ENCODE results near the gene MEI1. TPM values are rescaled to one million over a fixed set of nuclear protein-coding genes. Genes with fewer than 3 reads are reported as not detected.
"Not testable (repeated sequence)": the region's sequence is repeated elsewhere in the genome, so short reads cannot be mapped to it uniquely, and the experiment has no call there.

The MEI1 gene
- total RNA-seq, 5 donors from 2014 or later (not counting 1 experiment from before 2014, with no cell fraction given), result 52.7 to 89.2 (median 72.9) TPM

- Mint-ChIP-seq H3K27ac (no peak overlapping the region), H3K9me3 (no peaks in the 10 kb centered on the region), H3K27me3 (no peaks in the 10 kb centered on the region), H3K4me3 (no peak overlapping the region), H3K36me3 (peaks cover 45% of the 10 kb centered on the region), H3K4me1 (no peaks in the 10 kb centered on the region)
- no peak overlapping the region for H3K4me3 ChIP-seq (ENCODE audit: control insufficient read depth in 1 of 2, extremely low read depth in 1 of 2, low read length in 1 of 2)
- H3K36me3 ChIP-seq (ENCODE audit: control insufficient read depth in 2 of 2, extremely low read depth in 1 of 2, insufficient read depth in 1 of 2, low read length in 1 of 2), result peaks cover 28 to 93% of the 10 kb centered on the region in 2 donors
- POLR2A ChIA-PET, result no interaction called here
- CTCF ChIA-PET, result interaction anchor here in 1 of 2 donors (0.5 kb wide), 1 partner anchor 17 kb away, joined by 4 read pairs; no protein-coding TSS in a partner anchor
- no peak for DNase-seq
- no peaks in the 10 kb centered on the region for H3K27me3 ChIP-seq (replicated peaks in 1 of 2; ENCODE audit: control insufficient read depth in 2 of 2, extremely low read depth in 1 of 2, insufficient read depth in 2 of 2, low read length in 1 of 2)
- H3K9me3 ChIP-seq, result no peaks in the 10 kb centered on the region
- H3K27ac ChIP-seq (ENCODE audit: low read length), result no peak overlapping the region
- no peak for ATAC-seq (replicated peaks in 1 of 4)
- no peaks in the 10 kb centered on the region for H3K4me1 ChIP-seq (ENCODE audit: control insufficient read depth in 1 of 2, extremely low read depth in 1 of 2, insufficient read depth in 2 of 2, low read length in 2 of 2)
- WGBS (ENCODE audit: insufficient coverage), result no CpG with 5 or more reads among the region's 17 CpGs
Observed at GRCh38 chr22:41658869-41659268, 40.4 kb upstream of the MEI1 start.

- no peak overlapping the region for H3K4me3 Mint-ChIP-seq
- ATAC-seq (replicated peaks in 1 of 4) (no peak), DNase-seq (no peak)
- POLR2A ChIA-PET, result interaction anchor here in 1 of 2 donors (0.6 to 1.0 kb wide), 3 partner anchors 8 to 278 kb away, joined by 3 to 4 read pairs (median 3); partner anchors contain the start of gene TEF
- Histone ChIP-seq H3K36me3 (ENCODE audit: control insufficient read depth in 2 of 2, extremely low read depth in 1 of 2, insufficient read depth in 1 of 2, low read length in 1 of 2) (peaks cover 28 to 93% of the 10 kb centered on the region in 2 donors), H3K27ac (ENCODE audit: low read length) (no peak overlapping the region), H3K9me3 (no peaks in the 10 kb centered on the region), H3K4me3 (ENCODE audit: control insufficient read depth in 1 of 2, extremely low read depth in 1 of 2, low read length in 1 of 2) (no peak overlapping the region), H3K4me1 (ENCODE audit: control insufficient read depth in 1 of 2, extremely low read depth in 1 of 2, insufficient read depth in 2 of 2, low read length in 2 of 2) (no peaks in the 10 kb centered on the region), H3K27me3 (replicated peaks in 1 of 2; ENCODE audit: control insufficient read depth in 2 of 2, extremely low read depth in 1 of 2, insufficient read depth in 2 of 2, low read length in 1 of 2) (no peaks in the 10 kb centered on the region)
- H3K27ac Mint-ChIP-seq, result peak overlapping the region in 1 of 2 donors; percentile 57
- CTCF ChIA-PET, result interaction anchor here (0.5 to 1.0 kb wide), 5 partner anchors 11 to 118 kb away, joined by 3 to 5 read pairs (median 4); no protein-coding TSS in a partner anchor
- H3K4me1 Mint-ChIP-seq, result no peaks in the 10 kb centered on the region
- H3K36me3 Mint-ChIP-seq, result peaks cover 43% of the 10 kb centered on the region
- H3K27me3 Mint-ChIP-seq, result no peaks in the 10 kb centered on the region
- no peaks in the 10 kb centered on the region for H3K9me3 Mint-ChIP-seq
- 100% methylated on average over 1 of the region's 1 CpG for WGBS (ENCODE audit: insufficient coverage)
Observed at GRCh38 chr22:41659941-41660340, 39.4 kb upstream of the MEI1 start.

- no peaks in the 10 kb centered on the region for H3K9me3 Mint-ChIP-seq
- POLR2A ChIA-PET, result interaction anchor here (0.6 to 1.2 kb wide), 5 partner anchors 9 to 279 kb away, joined by 3 to 11 read pairs (median 3); partner anchors contain the start of gene TEF (in 1 of the 2)
Observed at GRCh38 chr22:41660416-41660815, 38.9 kb upstream of the MEI1 start.

GRCh38 chr22:41661088-41661487 is 38.2 kb upstream of the MEI1 start:
- Mint-ChIP-seq H3K27me3 (no peaks in the 10 kb centered on the region), H3K4me3 (no peak overlapping the region), H3K4me1 (peaks cover 0 to 1% (median 0%) of the 10 kb centered on the region in 3 donors), H3K36me3 (peaks cover 40% of the 10 kb centered on the region), H3K9me3 (no peaks in the 10 kb centered on the region), H3K27ac (no peak overlapping the region)
- Histone ChIP-seq H3K9me3 (no peaks in the 10 kb centered on the region), H3K27ac (ENCODE audit: low read length) (no peak overlapping the region), H3K36me3 (ENCODE audit: control insufficient read depth in 2 of 2, extremely low read depth in 1 of 2, insufficient read depth in 1 of 2, low read length in 1 of 2) (peaks cover 28 to 89% of the 10 kb centered on the region in 2 donors), H3K4me3 (ENCODE audit: control insufficient read depth in 1 of 2, extremely low read depth in 1 of 2, low read length in 1 of 2) (no peak overlapping the region), H3K27me3 (replicated peaks in 1 of 2; ENCODE audit: control insufficient read depth in 2 of 2, extremely low read depth in 1 of 2, insufficient read depth in 2 of 2, low read length in 1 of 2) (no peaks in the 10 kb centered on the region), H3K4me1 (ENCODE audit: control insufficient read depth in 1 of 2, extremely low read depth in 1 of 2, insufficient read depth in 2 of 2, low read length in 2 of 2) (peaks cover 0 to under 1% of the 10 kb centered on the region in 2 experiments)
- DNase-seq, result no peak
- no peak for ATAC-seq (replicated peaks in 1 of 4)
- no CpG with 5 or more reads among the region's 3 CpGs for WGBS (ENCODE audit: insufficient coverage)
- CTCF ChIA-PET, result no interaction called here
- POLR2A ChIA-PET, result interaction anchor here (0.7 to 1.2 kb wide), 2 partner anchors 14 to 36 kb away, joined by 3 to 11 read pairs; no protein-coding TSS in a partner anchor

More at GRCh38 chr22:41660416-41660815, 38.9 kb upstream of the MEI1 start:
- H3K4me3 Mint-ChIP-seq, result no peak overlapping the region
- no peak overlapping the region for H3K4me3 ChIP-seq (ENCODE audit: control insufficient read depth in 1 of 2, extremely low read depth in 1 of 2, low read length in 1 of 2)
- peaks cover 0 to under 1% (median 0%) of the 10 kb centered on the region in 3 donors for H3K4me1 Mint-ChIP-seq
- H3K9me3 ChIP-seq, result no peaks in the 10 kb centered on the region
- no peaks in the 10 kb centered on the region for H3K4me1 ChIP-seq (ENCODE audit: control insufficient read depth in 1 of 2, extremely low read depth in 1 of 2, insufficient read depth in 2 of 2, low read length in 2 of 2)
- DNase-seq (no peak), ATAC-seq (replicated peaks in 1 of 4) (no peak)
- no peaks in the 10 kb centered on the region for H3K27me3 Mint-ChIP-seq
- peaks cover 28 to 94% of the 10 kb centered on the region in 2 donors for H3K36me3 ChIP-seq (ENCODE audit: control insufficient read depth in 2 of 2, extremely low read depth in 1 of 2, insufficient read depth in 1 of 2, low read length in 1 of 2)
- no peaks in the 10 kb centered on the region for H3K27me3 ChIP-seq (replicated peaks in 1 of 2; ENCODE audit: control insufficient read depth in 2 of 2, extremely low read depth in 1 of 2, insufficient read depth in 2 of 2, low read length in 1 of 2)
- H3K36me3 Mint-ChIP-seq, result peaks cover 43% of the 10 kb centered on the region
- no peak overlapping the region for H3K27ac ChIP-seq (ENCODE audit: low read length)
- peak overlapping the region; percentile 18 to 57 for H3K27ac Mint-ChIP-seq
- CTCF ChIA-PET, result interaction anchor here (0.6 to 1.0 kb wide), 3 partner anchors 11 to 87 kb away, joined by 3 to 5 read pairs (median 4); no protein-coding TSS in a partner anchor
- WGBS (ENCODE audit: insufficient coverage), result 97% methylated on average over 3 of the region's 3 CpGs

- CTCF ChIA-PET, result no interaction called here
Observed at GRCh38 chr22:41661713-41662112, 37.6 kb upstream of the MEI1 start.

GRCh38 chr22:41663594-41663993 is 35.7 kb upstream of the MEI1 start:
- ChIA-PET POLR2A (interaction anchor here in 1 of 2 donors (0.6 to 1.0 kb wide), 2 partner anchors 10 to 297 kb away, joined by 3 to 4 read pairs; no protein-coding TSS in a partner anchor), CTCF (interaction anchor here in 1 of 2 donors (0.6 kb wide), 1 partner anchor 46 kb away, joined by 6 read pairs; no protein-coding TSS in a partner anchor)
- peaks cover 11 to 13% (median 12%) of the 10 kb centered on the region in 3 donors for H3K4me1 Mint-ChIP-seq
- not testable (repeated sequence) for H3K27me3 Mint-ChIP-seq; H3K27ac ChIP-seq (ENCODE audit: low read length); ATAC-seq (replicated peaks in 1 of 4); H3K9me3 ChIP-seq; H3K4me3 Mint-ChIP-seq; H3K4me3 ChIP-seq (ENCODE audit: control insufficient read depth in 1 of 2, extremely low read depth in 1 of 2, low read length in 1 of 2); H3K27me3 ChIP-seq (replicated peaks in 1 of 2; ENCODE audit: control insufficient read depth in 2 of 2, extremely low read depth in 1 of 2, insufficient read depth in 2 of 2, low read length in 1 of 2); DNase-seq; H3K9me3 Mint-ChIP-seq
- Histone ChIP-seq H3K36me3 (ENCODE audit: control insufficient read depth in 2 of 2, extremely low read depth in 1 of 2, insufficient read depth in 1 of 2, low read length in 1 of 2) (peaks cover 17 to 64% of the 10 kb centered on the region in 2 donors), H3K4me1 (ENCODE audit: control insufficient read depth in 1 of 2, extremely low read depth in 1 of 2, insufficient read depth in 2 of 2, low read length in 2 of 2) (peaks cover 0 to 20% of the 10 kb centered on the region in 2 experiments)
- WGBS (ENCODE audit: insufficient coverage), result 90% methylated on average over 2 of the region's 9 CpGs
- peaks cover 32% of the 10 kb centered on the region for H3K36me3 Mint-ChIP-seq
- H3K27ac Mint-ChIP-seq, result peak overlapping the region in 1 of 2 donors; percentile 1

More at GRCh38 chr22:41661713-41662112, 37.6 kb upstream of the MEI1 start:
- Mint-ChIP-seq H3K4me1 (peaks cover 2 to 4% (median 3%) of the 10 kb centered on the region in 3 donors), H3K9me3 (no peaks in the 10 kb centered on the region), H3K4me3 (no peak overlapping the region), H3K27ac (no peak overlapping the region), H3K27me3 (no peaks in the 10 kb centered on the region), H3K36me3 (peaks cover 37% of the 10 kb centered on the region)
- Histone ChIP-seq H3K27me3 (replicated peaks in 1 of 2; ENCODE audit: control insufficient read depth in 2 of 2, extremely low read depth in 1 of 2, insufficient read depth in 2 of 2, low read length in 1 of 2) (no peaks in the 10 kb centered on the region), H3K36me3 (ENCODE audit: control insufficient read depth in 2 of 2, extremely low read depth in 1 of 2, insufficient read depth in 1 of 2, low read length in 1 of 2) (peaks cover 28 to 83% of the 10 kb centered on the region in 2 donors), H3K9me3 (no peaks in the 10 kb centered on the region), H3K4me1 (ENCODE audit: control insufficient read depth in 1 of 2, extremely low read depth in 1 of 2, insufficient read depth in 2 of 2, low read length in 2 of 2) (peaks cover 0 to 7% of the 10 kb centered on the region in 2 experiments), H3K4me3 (ENCODE audit: control insufficient read depth in 1 of 2, extremely low read depth in 1 of 2, low read length in 1 of 2) (no peak overlapping the region), H3K27ac (ENCODE audit: low read length) (no peak overlapping the region)
- no CpG with 5 or more reads among the region's 2 CpGs for whole genome bisulfite sequencing (ENCODE audit: insufficient coverage)
- ATAC-seq (replicated peaks in 1 of 4) (no peak), DNase-seq (no peak)
- POLR2A ChIA-PET, result no interaction called here
